Right renal cortex interstitium (tissue), 3 donors: Measurements from ENCODE around the gene SLC38A8. TPM values are rescaled to one million over a fixed set of nuclear protein-coding genes. Genes with fewer than 3 reads are reported as not detected.

Source experiments
- polyA plus RNA-seq, 3 donors: library from polyadenylated mRNA; unstranded; fragments of 120-200 nt; gene quantifications; one replicate each; pipeline ENCODE4 v1.2.1, GENCODE V29; 2013; ENCODE audit not compliant: insufficient read length in 3 of 3

SLC38A8 gene
- polyA plus RNA-seq, 3 donors: 0.17 TPM; not detected in 2

Other genes starting within 250 kb of the SLC38A8 start
- 100 to 1,000 TPM; 220 to 247 (median 236) TPM for gene HSBP1, start 234.8 kb downstream of the SLC38A8 start, polyA plus RNA-seq
- 1 to 10 TPM; 3.8 to 4.6 (median 3.9) TPM for gene MLYCD, start 143.7 kb downstream of the SLC38A8 start, polyA plus RNA-seq
- gene OSGIN1, start 89.6 kb downstream of the SLC38A8 start, polyA plus RNA-seq: under 1 TPM; 0.33 to 0.48 (median 0.47) TPM
- 1 to 10 TPM; 1.5 to 3.5 (median 1.6) TPM for gene NECAB2, start 74.6 kb downstream of the SLC38A8 start, polyA plus RNA-seq
- gene MBTPS1, start 74.1 kb upstream of the SLC38A8 start, polyA plus RNA-seq: 100 to 1,000 TPM; 106 to 107 (median 106) TPM
- gene HSDL1, start 102.4 kb upstream of the SLC38A8 start, polyA plus RNA-seq: 10 to 100 TPM; 43.9 to 59.1 (median 48.5) TPM
- 1 to 10 TPM; 2.6 to 3.1 (median 2.9) TPM for gene DNAAF1, start 102.5 kb upstream of the SLC38A8 start, polyA plus RNA-seq
- gene TAF1C, start 144.3 kb upstream of the SLC38A8 start, polyA plus RNA-seq: 10 to 100 TPM; 21.5 to 31.1 (median 26.9) TPM
- under 1 TPM in 1 of 3 donors, not detected in 2; 0.44 TPM for gene ADAD2, start 148.4 kb upstream of the SLC38A8 start, polyA plus RNA-seq
- under 1 TPM in 1 of 3 donors, not detected in 2; 0.07 TPM for gene KCNG4, start 197.2 kb upstream of the SLC38A8 start, polyA plus RNA-seq